Vagina (tissue), 2 donors: Measurements from ENCODE around the gene USF2. TPM values are rescaled to one million over a fixed set of nuclear protein-coding genes. Genes with fewer than 3 reads are reported as not detected.
A peak's percentile ranks its signal among the peaks of the same experiment; 100 is the strongest.

Experiments
- DNase-seq, 2 donors: peaks; one replicate each; pipeline ENCODE4 v3.0.0-alpha.2; 2017; ENCODE audit errors: extremely low spot score in 2 of 2
- H3K27ac ChIP-seq: fragments of 200-600 bp; sonication (generic); one replicate; pipeline ENCODE4 v1.5.1; 2019
- H3K27me3 ChIP-seq: fragments of 200-600 bp; sonication (generic); one replicate; pipeline ENCODE4 v1.5.1; 2019
- H3K36me3 ChIP-seq, 2 donors: fragments of 200-600 bp; sonication (generic); one replicate each; pipeline ENCODE4 v1.5.1; 2017 to 2019
- H3K4me1 ChIP-seq: fragments of 200-600 bp; sonication (generic); one replicate; pipeline ENCODE4 v1.5.1; 2019
- H3K4me3 ChIP-seq, 2 donors: fragments of 200-600 bp; sonication (generic); 1 replicate in 1 of 2; 2 replicates in 1 of 2; pipeline ENCODE4 v1.5.1; 2016 to 2019
- H3K9me3 ChIP-seq: fragments of 200-600 bp; sonication (generic); one replicate; pipeline ENCODE4 v1.5.1; 2019
- POLR2A ChIP-seq, 2 donors: fragments of 450-650 bp; IDR thresholded peaks; one replicate each; pipeline ENCODE4 v1.6.1; 2017; ENCODE audit warnings: antibody characterized with exemption in 2 of 2, mild to moderate bottlenecking in 2 of 2, moderate library complexity in 2 of 2
- POLR2AphosphoS5 ChIP-seq, 2 donors: sonication (generic); formaldehyde crosslinking; IDR thresholded peaks; one replicate each; pipeline ENCODE4 v1.9.0; 2017; ENCODE audit warnings: antibody characterized with exemption in 2 of 2, mild to moderate bottlenecking in 2 of 2, low read depth in 1 of 2; ENCODE audit not compliant: insufficient read depth in 1 of 2
- intact Hi-C: fragments of 100-400 bp; cut with DNase I; formaldehyde crosslinking; loops from one replicate; pipeline ENCODE4 v1.15.1; 2023
- total RNA-seq: library from RNA; depleted of rRNA; stranded (reverse); fragments of >200 nt; gene quantifications from one replicate; pipeline ENCODE4 v1.2.3, GENCODE V29; 2016
- TF ChIP-seq, protein P1 (sequence below), 3 experiments: fragments of 450-650 bp in 2 of 3; fragments of 200-600 bp in 1 of 3; sonication (generic) in 1 of 3; IDR thresholded peaks; one replicate each; pipeline ENCODE4 v1.5.1; 2017 to 2019; ENCODE audit warnings: antibody characterized with exemption in 3 of 3, mild to moderate bottlenecking in 2 of 3, moderate library complexity in 2 of 3

USF2 gene
- total RNA-seq, 1 donor from 2014 or later: 95.5 TPM

- H3K4me1 ChIP-seq: peaks cover 57% of the 10 kb centered on the region
- H3K36me3 ChIP-seq: peaks cover 3 to 24% of the 10 kb centered on the region in 2 donors
These were observed 1.4 kb upstream of the USF2 start for GRCh38 chr19:35267353-35267817.

DNA sequence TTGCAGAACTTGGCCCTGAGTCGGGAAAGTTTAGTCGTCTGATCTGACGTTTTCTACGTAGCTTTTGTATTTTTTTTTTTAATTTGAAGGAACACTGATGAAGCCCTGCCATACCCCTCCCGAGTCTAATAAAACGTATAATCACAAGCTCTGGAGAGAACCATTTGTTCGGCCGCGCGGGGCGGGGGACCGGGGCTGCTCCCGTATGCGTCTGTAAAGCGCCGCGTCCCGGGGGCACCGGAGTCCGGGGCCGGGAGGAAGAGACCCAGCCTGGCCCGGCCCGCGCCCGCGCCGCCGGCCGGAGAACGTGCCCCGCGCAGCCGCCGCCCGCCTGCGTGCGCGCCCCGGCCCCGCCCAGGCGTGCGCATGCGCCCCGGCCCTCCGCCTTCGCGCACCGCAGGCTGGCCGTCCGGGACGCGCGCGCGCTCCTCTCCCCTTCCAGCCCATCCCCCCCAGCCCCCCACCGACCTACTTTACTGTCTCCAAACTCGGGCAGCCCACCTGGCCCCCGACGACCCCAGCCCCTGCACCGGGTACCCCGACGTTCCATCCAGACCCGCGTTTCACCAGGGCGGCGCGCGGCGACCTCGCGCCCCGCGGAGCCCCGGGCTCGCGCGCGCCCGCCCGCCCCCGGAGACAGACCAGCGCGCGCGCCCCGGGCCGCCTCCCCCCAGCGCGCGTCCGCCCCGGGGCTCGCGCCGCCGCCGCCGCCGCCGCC, 785 bp upstream of the USF2 start:
- no peak for DNase-seq

More at GRCh38 chr19:35267353-35267817, 1.4 kb upstream of the USF2 start:
- no peaks in the 10 kb centered on the region for H3K9me3 ChIP-seq
- peak overlapping the region; percentile 89 for H3K27ac ChIP-seq
- DNase-seq: no peak
- intact Hi-C loops: loop anchor here (5.0 kb wide), 1 partner anchor 125 kb away; the partner anchor contains the start of gene FXYD7
- peak overlapping the region; percentile 66 to 76 for H3K4me3 ChIP-seq
- no peaks in the 10 kb centered on the region for H3K27me3 ChIP-seq
- TF ChIP-seq POLR2AphosphoS5 (IDR thresholded peaks at IDR 0.05; ENCODE audit: insufficient read depth in 1 of 2, low read depth in 1 of 2): no peak
- TF ChIP-seq, protein P1, sequence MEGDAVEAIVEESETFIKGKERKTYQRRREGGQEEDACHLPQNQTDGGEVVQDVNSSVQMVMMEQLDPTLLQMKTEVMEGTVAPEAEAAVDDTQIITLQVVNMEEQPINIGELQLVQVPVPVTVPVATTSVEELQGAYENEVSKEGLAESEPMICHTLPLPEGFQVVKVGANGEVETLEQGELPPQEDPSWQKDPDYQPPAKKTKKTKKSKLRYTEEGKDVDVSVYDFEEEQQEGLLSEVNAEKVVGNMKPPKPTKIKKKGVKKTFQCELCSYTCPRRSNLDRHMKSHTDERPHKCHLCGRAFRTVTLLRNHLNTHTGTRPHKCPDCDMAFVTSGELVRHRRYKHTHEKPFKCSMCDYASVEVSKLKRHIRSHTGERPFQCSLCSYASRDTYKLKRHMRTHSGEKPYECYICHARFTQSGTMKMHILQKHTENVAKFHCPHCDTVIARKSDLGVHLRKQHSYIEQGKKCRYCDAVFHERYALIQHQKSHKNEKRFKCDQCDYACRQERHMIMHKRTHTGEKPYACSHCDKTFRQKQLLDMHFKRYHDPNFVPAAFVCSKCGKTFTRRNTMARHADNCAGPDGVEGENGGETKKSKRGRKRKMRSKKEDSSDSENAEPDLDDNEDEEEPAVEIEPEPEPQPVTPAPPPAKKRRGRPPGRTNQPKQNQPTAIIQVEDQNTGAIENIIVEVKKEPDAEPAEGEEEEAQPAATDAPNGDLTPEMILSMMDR (IDR thresholded peaks at IDR 0.05): no peak
- TF ChIP-seq POLR2A (IDR thresholded peaks at IDR 0.05): no peak

GRCh38 chr19:35269438-35270117, 816 bp downstream of the USF2 start:
- peaks cover 8 to 43% of the 10 kb centered on the region in 2 donors for H3K36me3 ChIP-seq
- TF ChIP-seq, protein P1 (IDR thresholded peaks at IDR 0.05): peak; percentile 3 to 48 (median 34)
- TF ChIP-seq POLR2A (IDR thresholded peaks at IDR 0.05) (no peak), POLR2AphosphoS5 (IDR thresholded peaks at IDR 0.05; ENCODE audit: insufficient read depth in 1 of 2, low read depth in 1 of 2) (peak in 1 of 2 donors; percentile 34)
- intact Hi-C loops: loop anchor here (5.0 to 10.0 kb wide), 2 partner anchors 127 to 205 kb away; partner anchors contain the start of gene FXYD7
- H3K27ac ChIP-seq: peak overlapping the region; percentile 89
- H3K27me3 ChIP-seq: no peaks in the 10 kb centered on the region
- peak overlapping the region; percentile 66 to 76 for H3K4me3 ChIP-seq
- DNase-seq: no peak
- H3K9me3 ChIP-seq: no peaks in the 10 kb centered on the region
- H3K4me1 ChIP-seq: peaks cover 55% of the 10 kb centered on the region

More for the DNA sequence above, 785 bp upstream of the USF2 start:
- TF ChIP-seq POLR2AphosphoS5 (IDR thresholded peaks at IDR 0.05; ENCODE audit: insufficient read depth in 1 of 2, low read depth in 1 of 2): peak in 1 of 2 donors; percentile 89
- TF ChIP-seq, protein P1 (IDR thresholded peaks at IDR 0.05): no peak
- peak in 1 of 2 donors; percentile 86 for TF ChIP-seq POLR2A (IDR thresholded peaks at IDR 0.05)
- Histone ChIP-seq H3K27ac (peak overlapping the region; percentile 89), H3K36me3 (peaks cover 3 to 28% of the 10 kb centered on the region in 2 donors), H3K27me3 (no peaks in the 10 kb centered on the region), H3K4me3 (peak overlapping the region; percentile 66 to 76), H3K9me3 (no peaks in the 10 kb centered on the region), H3K4me1 (peaks cover 56% of the 10 kb centered on the region)
- intact Hi-C loops: loop anchor here (5.0 kb wide), 1 partner anchor 126 kb away; the partner anchor contains the start of gene FXYD7

DNA sequence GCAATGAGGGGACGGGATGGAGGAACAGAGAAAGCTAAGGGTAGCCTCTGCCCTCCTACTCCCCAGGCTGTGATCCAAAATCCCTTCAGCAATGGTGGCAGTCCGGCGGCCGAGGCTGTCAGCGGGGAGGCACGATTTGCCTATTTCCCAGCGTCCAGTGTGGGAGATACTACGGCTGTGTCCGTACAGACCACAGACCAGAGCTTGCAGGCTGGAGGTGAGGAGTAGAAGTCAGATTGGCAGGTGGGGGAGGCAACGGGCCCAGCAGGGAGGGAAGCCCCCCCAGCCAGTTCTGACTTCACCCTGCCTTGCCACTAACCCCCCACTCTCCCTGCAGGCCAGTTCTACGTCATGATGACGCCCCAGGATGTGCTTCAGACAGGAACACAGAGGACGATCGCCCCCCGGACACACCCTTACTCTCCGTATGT, 1.6 kb downstream of the USF2 start:
- Histone ChIP-seq H3K4me1 (peaks cover 47% of the 10 kb centered on the region), H3K9me3 (no peaks in the 10 kb centered on the region), H3K36me3 (peaks cover 8 to 51% of the 10 kb centered on the region in 2 donors), H3K27me3 (no peaks in the 10 kb centered on the region), H3K4me3 (peak overlapping the region in 1 of 2 donors; percentile 76), H3K27ac (no peak overlapping the region)
- TF ChIP-seq, protein P1 (IDR thresholded peaks at IDR 0.05): no peak
- TF ChIP-seq POLR2A (IDR thresholded peaks at IDR 0.05) (no peak), POLR2AphosphoS5 (IDR thresholded peaks at IDR 0.05; ENCODE audit: insufficient read depth in 1 of 2, low read depth in 1 of 2) (no peak)
- no peak for DNase-seq
- intact Hi-C loops: loop anchor here (10.0 kb wide), 1 partner anchor 206 kb away; no protein-coding TSS in a partner anchor
